ENCODE data around the gene RNPEPL1. TPM values are rescaled to one million over a fixed set of nuclear protein-coding genes. Genes with fewer than 3 reads are reported as not detected.
A peak's percentile ranks its signal among the peaks of the same experiment; 100 is the strongest.

The RNPEPL1 gene
- total RNA-seq, 1 experiment from 2014 or later: 5.6 TPM

GRCh38 chr2:240597419-240598181, 29.3 kb downstream of the RNPEPL1 start:
- no peak for DNase-seq (ENCODE audit: low spot score)
- in situ Hi-C loops (cut with HindIII; ENCODE audit: low sequenced_read_pairs): no loop called here

GRCh38 chr2:240598311-240598911, 30.1 kb downstream of the RNPEPL1 start:
- in situ Hi-C loops (cut with HindIII; ENCODE audit: low sequenced_read_pairs): no loop called here
- DNase-seq (ENCODE audit: low spot score): no peak

GRCh38 chr2:240599141-240599583, 30.9 kb downstream of the RNPEPL1 start:
- in situ Hi-C loops (cut with HindIII; ENCODE audit: low sequenced_read_pairs): no loop called here

GRCh38 chr2:240600451-240600961, 32.2 kb downstream of the RNPEPL1 start:
- in situ Hi-C loops (cut with HindIII; ENCODE audit: low sequenced_read_pairs): no loop called here
- no peak for DNase-seq (ENCODE audit: low spot score)

More at GRCh38 chr2:240599141-240599583, 30.9 kb downstream of the RNPEPL1 start:
- DNase-seq (ENCODE audit: low spot score): no peak

- in situ Hi-C loops (cut with HindIII; ENCODE audit: low sequenced_read_pairs): no loop called here
- no peak for DNase-seq (ENCODE audit: low spot score)
Measured at GRCh38 chr2:240601061-240601830, 33.0 kb downstream of the RNPEPL1 start.

- in situ Hi-C loops (cut with HindIII; ENCODE audit: low sequenced_read_pairs): no loop called here
- no peak for DNase-seq (ENCODE audit: low spot score)
Measured at GRCh38 chr2:240601831-240602160, 33.5 kb downstream of the RNPEPL1 start.

- DNase-seq (ENCODE audit: low spot score): no peak
- in situ Hi-C loops (cut with HindIII; ENCODE audit: low sequenced_read_pairs): no loop called here
Measured at GRCh38 chr2:240602266-240603050, 34.2 kb downstream of the RNPEPL1 start.

- DNase-seq (ENCODE audit: low spot score): no peak
- in situ Hi-C loops (cut with HindIII; ENCODE audit: low sequenced_read_pairs): no loop called here
Measured at GRCh38 chr2:240603081-240603835, 35.0 kb downstream of the RNPEPL1 start.

GRCh38 chr2:240603846-240604245, 35.6 kb downstream of the RNPEPL1 start:
- DNase-seq (ENCODE audit: low spot score): no peak
- in situ Hi-C loops (cut with HindIII; ENCODE audit: low sequenced_read_pairs): no loop called here

GRCh38 chr2:240604291-240604938, 36.1 kb downstream of the RNPEPL1 start:
- DNase-seq (ENCODE audit: low spot score): peak; percentile 65
- in situ Hi-C loops (cut with HindIII; ENCODE audit: low sequenced_read_pairs): no loop called here

- no peak for DNase-seq (ENCODE audit: low spot score)
- in situ Hi-C loops (cut with HindIII; ENCODE audit: low sequenced_read_pairs): no loop called here
Measured at GRCh38 chr2:240604939-240605716, 36.8 kb downstream of the RNPEPL1 start.

GRCh38 chr2:240605867-240606743, 37.8 kb downstream of the RNPEPL1 start:
- in situ Hi-C loops (cut with HindIII; ENCODE audit: low sequenced_read_pairs): no loop called here
- DNase-seq (ENCODE audit: low spot score): no peak

GRCh38 chr2:240611601-240612210, 43.4 kb downstream of the RNPEPL1 start:
- no peak for DNase-seq (ENCODE audit: low spot score)
- in situ Hi-C loops (cut with HindIII; ENCODE audit: low sequenced_read_pairs): no loop called here

GRCh38 chr2:240613781-240614180, 45.5 kb downstream of the RNPEPL1 start:
- in situ Hi-C loops (cut with HindIII; ENCODE audit: low sequenced_read_pairs): no loop called here
- no peak for DNase-seq (ENCODE audit: low spot score)

GRCh38 chr2:240614391-240614790, 46.1 kb downstream of the RNPEPL1 start:
- in situ Hi-C loops (cut with HindIII; ENCODE audit: low sequenced_read_pairs): no loop called here
- no peak for DNase-seq (ENCODE audit: low spot score)

GRCh38 chr2:240615396-240615795, 47.1 kb downstream of the RNPEPL1 start:
- in situ Hi-C loops (cut with HindIII; ENCODE audit: low sequenced_read_pairs): no loop called here

More at GRCh38 chr2:240615396-240615795, 47.1 kb downstream of the RNPEPL1 start:
- DNase-seq (ENCODE audit: low spot score): no peak

Data from G401 (cell line).